H1 (cell line): ENCODE measurements around the gene OR51B5. TPM values are rescaled to one million over a fixed set of nuclear protein-coding genes. Genes with fewer than 3 reads are reported as not detected.

Experiments used
- JUN ChIP-seq: IDR thresholded peaks from 2 replicates; pipeline ENCODE4 v1.6.1; 2011; ENCODE audit warnings: low read depth, mild to moderate bottlenecking, improper control_type of control experiment, low read length
- SIX5 ChIP-seq: IDR thresholded peaks from 2 replicates; pipeline ENCODE4 v1.6.1; 2011; ENCODE audit warnings: mild to moderate bottlenecking, low read depth, low read length
- polyA plus RNA-seq, 7 experiments: library from polyadenylated mRNA; depleted of rRNA in 3 of 7; stranded (reverse) in 5 of 7; unstranded in 2 of 7; fragments of >200 nt in 5 of 7; fragments of 200-250 nt in 2 of 7; gene quantifications; 1 replicate in 5 of 7; 2 replicates in 1 of 7; 4 replicates in 1 of 7; pipeline versions ENCODE4 v1.2.1 to v1.2.3, GENCODE V29; 2011 to 2013; ENCODE audit warnings: missing spikeins in 2 of 7, mixed read lengths in 2 of 7
- total RNA-seq: library from RNA; stranded (reverse); fragmentation: NEBNext Ultra II Directional; extraction: Animal tissue kit (Norgen Biotek cat#: 25700); gene quantifications from 2 replicates; pipeline ENCODE4 v1.2.1, GENCODE V29; 2021
- TF ChIP-seq, protein P1 (sequence below): fragments of 300-600 bp; sonication (generic); IDR thresholded peaks from 2 replicates; pipeline ENCODE4 v1.7.1; 2012; ENCODE audit warnings: low read length, moderate library complexity, mild to moderate bottlenecking, inconsistent platforms; ENCODE audit not compliant: insufficient replicate concordance
- TF ChIP-seq, protein P2 (sequence below): IDR thresholded peaks from 2 replicates; pipeline ENCODE4 v1.6.1; 2012; ENCODE audit warnings: low read length, inconsistent platforms

Gene OR51B5
- total and polyA plus RNA-seq, 2 of the 8 experiments (the other 6 are each of a cell fraction or from before 2014, with no cell fraction given) = not detected

DNA sequence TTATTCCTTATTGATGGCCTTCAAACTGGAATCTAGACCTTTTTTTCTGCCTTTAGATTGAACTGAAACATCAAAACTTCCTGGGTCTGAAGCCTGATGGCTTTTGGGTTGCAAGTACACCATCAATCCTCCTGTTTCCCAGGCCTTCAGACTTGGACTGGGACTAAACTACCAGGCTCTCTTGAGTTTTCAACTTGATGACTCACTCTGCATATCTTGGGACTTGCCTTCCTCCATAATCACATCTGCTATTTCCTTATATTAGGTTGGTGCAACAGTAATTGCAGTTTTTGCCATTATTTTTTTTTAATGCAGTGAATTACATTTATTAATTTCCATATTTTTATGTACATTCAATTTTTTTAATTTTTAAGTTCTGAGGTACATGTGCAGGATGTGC is 7.0 kb downstream of the OR51B5 start (continued):
- TF ChIP-seq, protein P1, sequence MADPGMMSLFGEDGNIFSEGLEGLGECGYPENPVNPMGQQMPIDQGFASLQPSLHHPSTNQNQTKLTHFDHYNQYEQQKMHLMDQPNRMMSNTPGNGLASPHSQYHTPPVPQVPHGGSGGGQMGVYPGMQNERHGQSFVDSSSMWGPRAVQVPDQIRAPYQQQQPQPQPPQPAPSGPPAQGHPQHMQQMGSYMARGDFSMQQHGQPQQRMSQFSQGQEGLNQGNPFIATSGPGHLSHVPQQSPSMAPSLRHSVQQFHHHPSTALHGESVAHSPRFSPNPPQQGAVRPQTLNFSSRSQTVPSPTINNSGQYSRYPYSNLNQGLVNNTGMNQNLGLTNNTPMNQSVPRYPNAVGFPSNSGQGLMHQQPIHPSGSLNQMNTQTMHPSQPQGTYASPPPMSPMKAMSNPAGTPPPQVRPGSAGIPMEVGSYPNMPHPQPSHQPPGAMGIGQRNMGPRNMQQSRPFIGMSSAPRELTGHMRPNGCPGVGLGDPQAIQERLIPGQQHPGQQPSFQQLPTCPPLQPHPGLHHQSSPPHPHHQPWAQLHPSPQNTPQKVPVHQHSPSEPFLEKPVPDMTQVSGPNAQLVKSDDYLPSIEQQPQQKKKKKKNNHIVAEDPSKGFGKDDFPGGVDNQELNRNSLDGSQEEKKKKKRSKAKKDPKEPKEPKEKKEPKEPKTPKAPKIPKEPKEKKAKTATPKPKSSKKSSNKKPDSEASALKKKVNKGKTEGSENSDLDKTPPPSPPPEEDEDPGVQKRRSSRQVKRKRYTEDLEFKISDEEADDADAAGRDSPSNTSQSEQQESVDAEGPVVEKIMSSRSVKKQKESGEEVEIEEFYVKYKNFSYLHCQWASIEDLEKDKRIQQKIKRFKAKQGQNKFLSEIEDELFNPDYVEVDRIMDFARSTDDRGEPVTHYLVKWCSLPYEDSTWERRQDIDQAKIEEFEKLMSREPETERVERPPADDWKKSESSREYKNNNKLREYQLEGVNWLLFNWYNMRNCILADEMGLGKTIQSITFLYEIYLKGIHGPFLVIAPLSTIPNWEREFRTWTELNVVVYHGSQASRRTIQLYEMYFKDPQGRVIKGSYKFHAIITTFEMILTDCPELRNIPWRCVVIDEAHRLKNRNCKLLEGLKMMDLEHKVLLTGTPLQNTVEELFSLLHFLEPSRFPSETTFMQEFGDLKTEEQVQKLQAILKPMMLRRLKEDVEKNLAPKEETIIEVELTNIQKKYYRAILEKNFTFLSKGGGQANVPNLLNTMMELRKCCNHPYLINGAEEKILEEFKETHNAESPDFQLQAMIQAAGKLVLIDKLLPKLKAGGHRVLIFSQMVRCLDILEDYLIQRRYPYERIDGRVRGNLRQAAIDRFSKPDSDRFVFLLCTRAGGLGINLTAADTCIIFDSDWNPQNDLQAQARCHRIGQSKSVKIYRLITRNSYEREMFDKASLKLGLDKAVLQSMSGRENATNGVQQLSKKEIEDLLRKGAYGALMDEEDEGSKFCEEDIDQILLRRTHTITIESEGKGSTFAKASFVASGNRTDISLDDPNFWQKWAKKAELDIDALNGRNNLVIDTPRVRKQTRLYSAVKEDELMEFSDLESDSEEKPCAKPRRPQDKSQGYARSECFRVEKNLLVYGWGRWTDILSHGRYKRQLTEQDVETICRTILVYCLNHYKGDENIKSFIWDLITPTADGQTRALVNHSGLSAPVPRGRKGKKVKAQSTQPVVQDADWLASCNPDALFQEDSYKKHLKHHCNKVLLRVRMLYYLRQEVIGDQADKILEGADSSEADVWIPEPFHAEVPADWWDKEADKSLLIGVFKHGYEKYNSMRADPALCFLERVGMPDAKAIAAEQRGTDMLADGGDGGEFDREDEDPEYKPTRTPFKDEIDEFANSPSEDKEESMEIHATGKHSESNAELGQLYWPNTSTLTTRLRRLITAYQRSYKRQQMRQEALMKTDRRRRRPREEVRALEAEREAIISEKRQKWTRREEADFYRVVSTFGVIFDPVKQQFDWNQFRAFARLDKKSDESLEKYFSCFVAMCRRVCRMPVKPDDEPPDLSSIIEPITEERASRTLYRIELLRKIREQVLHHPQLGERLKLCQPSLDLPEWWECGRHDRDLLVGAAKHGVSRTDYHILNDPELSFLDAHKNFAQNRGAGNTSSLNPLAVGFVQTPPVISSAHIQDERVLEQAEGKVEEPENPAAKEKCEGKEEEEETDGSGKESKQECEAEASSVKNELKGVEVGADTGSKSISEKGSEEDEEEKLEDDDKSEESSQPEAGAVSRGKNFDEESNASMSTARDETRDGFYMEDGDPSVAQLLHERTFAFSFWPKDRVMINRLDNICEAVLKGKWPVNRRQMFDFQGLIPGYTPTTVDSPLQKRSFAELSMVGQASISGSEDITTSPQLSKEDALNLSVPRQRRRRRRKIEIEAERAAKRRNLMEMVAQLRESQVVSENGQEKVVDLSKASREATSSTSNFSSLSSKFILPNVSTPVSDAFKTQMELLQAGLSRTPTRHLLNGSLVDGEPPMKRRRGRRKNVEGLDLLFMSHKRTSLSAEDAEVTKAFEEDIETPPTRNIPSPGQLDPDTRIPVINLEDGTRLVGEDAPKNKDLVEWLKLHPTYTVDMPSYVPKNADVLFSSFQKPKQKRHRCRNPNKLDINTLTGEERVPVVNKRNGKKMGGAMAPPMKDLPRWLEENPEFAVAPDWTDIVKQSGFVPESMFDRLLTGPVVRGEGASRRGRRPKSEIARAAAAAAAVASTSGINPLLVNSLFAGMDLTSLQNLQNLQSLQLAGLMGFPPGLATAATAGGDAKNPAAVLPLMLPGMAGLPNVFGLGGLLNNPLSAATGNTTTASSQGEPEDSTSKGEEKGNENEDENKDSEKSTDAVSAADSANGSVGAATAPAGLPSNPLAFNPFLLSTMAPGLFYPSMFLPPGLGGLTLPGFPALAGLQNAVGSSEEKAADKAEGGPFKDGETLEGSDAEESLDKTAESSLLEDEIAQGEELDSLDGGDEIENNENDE = no peak
- TF ChIP-seq SIX5 = no peak
- TF ChIP-seq, protein P2, sequence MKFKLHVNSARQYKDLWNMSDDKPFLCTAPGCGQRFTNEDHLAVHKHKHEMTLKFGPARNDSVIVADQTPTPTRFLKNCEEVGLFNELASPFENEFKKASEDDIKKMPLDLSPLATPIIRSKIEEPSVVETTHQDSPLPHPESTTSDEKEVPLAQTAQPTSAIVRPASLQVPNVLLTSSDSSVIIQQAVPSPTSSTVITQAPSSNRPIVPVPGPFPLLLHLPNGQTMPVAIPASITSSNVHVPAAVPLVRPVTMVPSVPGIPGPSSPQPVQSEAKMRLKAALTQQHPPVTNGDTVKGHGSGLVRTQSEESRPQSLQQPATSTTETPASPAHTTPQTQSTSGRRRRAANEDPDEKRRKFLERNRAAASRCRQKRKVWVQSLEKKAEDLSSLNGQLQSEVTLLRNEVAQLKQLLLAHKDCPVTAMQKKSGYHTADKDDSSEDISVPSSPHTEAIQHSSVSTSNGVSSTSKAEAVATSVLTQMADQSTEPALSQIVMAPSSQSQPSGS = no peak
- no peak for TF ChIP-seq JUN
